Osteoblast (primary cell): ENCODE data around the gene AACS. TPM values are rescaled to one million over a fixed set of nuclear protein-coding genes. Genes with fewer than 3 reads are reported as not detected.
"Not testable (repeated sequence)": the region's sequence is repeated elsewhere in the genome, so short reads cannot be mapped to it uniquely, and the experiment has no call there.

Source experiments
- DNase-seq: peaks from one replicate; pipeline ENCODE4 v3.0.0; 2011; ENCODE audit warnings: low spot score, mixed read lengths; ENCODE audit not compliant: insufficient read length; ENCODE audit errors: missing footprints
- H2AFZ ChIP-seq: 2 replicates; pipeline ENCODE4 v1.6.0; 2011; ENCODE audit warnings: mild to moderate bottlenecking, low read length
- H3K27ac ChIP-seq: 2 replicates; pipeline ENCODE4 v1.5.1; 2011; ENCODE audit warnings: mild to moderate bottlenecking, low read depth, low read length, moderate library complexity
- H3K27me3 ChIP-seq: 2 replicates; pipeline ENCODE4 v1.6.0; 2012; ENCODE audit warnings: mild to moderate bottlenecking, control low read depth, inconsistent platforms, low read length, moderate library complexity; ENCODE audit not compliant: insufficient read depth
- H3K36me3 ChIP-seq: 2 replicates; pipeline ENCODE4 v1.5.1; 2011; ENCODE audit warnings: mild to moderate bottlenecking, low read length, control low read depth, moderate library complexity; ENCODE audit not compliant: insufficient read depth
- H3K4me1 ChIP-seq: 2 replicates; pipeline ENCODE4 v1.5.1; 2011; ENCODE audit warnings: mild to moderate bottlenecking, low read length, control low read depth, moderate library complexity; ENCODE audit not compliant: insufficient read depth
- H3K4me2 ChIP-seq: 2 replicates; pipeline ENCODE4 v1.6.0; 2011; ENCODE audit warnings: mild to moderate bottlenecking, low read length; ENCODE audit not compliant: insufficient read depth
- H3K4me3 ChIP-seq: fragments of 200-600 bp; sonication (generic); 3 replicates; pipeline ENCODE4 v1.5.1; 2012; ENCODE audit warnings: mild to moderate bottlenecking, low read length, inconsistent platforms; ENCODE audit not compliant: insufficient read depth
- H3K79me2 ChIP-seq: 2 replicates; pipeline ENCODE4 v1.6.0; 2012; ENCODE audit warnings: mild to moderate bottlenecking, low read length, control low read depth, inconsistent platforms; ENCODE audit not compliant: insufficient read depth
- H3K9me3 ChIP-seq: 2 replicates; pipeline ENCODE4 v1.5.1; 2011; ENCODE audit warnings: low read depth, low read length, control low read depth
- H4K20me1 ChIP-seq: 2 replicates; pipeline ENCODE4 v1.6.0; 2012; ENCODE audit warnings: mild to moderate bottlenecking, low read length, control low read depth; ENCODE audit not compliant: insufficient read depth
- total RNA-seq: library from RNA; depleted of rRNA; stranded (reverse); fragments of >200 nt; gene quantifications from 2 replicates; pipeline ENCODE4 v1.2.3, GENCODE V29; 2012
- TF ChIP-seq, protein P1 (sequence below): IDR thresholded peaks from 2 replicates; pipeline ENCODE4 v1.5.1; 2011; ENCODE audit warnings: mild to moderate bottlenecking, low read depth, low read length, moderate library complexity; ENCODE audit errors: extremely low read depth

The AACS gene
- total RNA-seq, 1 donor, result 26.4 TPM

DNA sequence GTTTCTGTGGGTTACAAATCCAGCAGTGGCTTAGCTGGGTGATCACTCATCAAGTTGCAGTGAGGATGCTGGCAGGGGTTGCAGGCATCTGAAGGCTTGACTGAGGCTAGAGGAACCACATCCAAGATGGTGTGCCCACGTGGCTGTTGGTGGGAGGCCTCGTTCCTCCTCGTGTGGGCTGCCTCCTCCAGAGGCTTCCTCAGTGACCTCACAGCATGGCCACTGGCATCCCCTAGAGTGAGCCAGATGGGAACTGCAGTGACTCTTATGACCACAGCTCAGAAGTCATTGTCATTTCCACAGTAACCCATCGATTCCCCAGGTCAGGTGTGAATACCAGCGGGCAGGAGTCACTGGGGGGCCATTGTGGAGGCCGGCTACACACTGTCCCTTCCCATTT is 17.8 kb downstream of the AACS start:
- Histone ChIP-seq H3K4me3 (no peak overlapping the region), H3K4me2 (no peak overlapping the region), H3K27ac (no peak overlapping the region), H3K27me3 (no peaks in the 10 kb centered on the region), H3K36me3 (peaks cover 17% of the 10 kb centered on the region), H3K9me3 (no peaks in the 10 kb centered on the region), H2AFZ (no peak overlapping the region), H3K79me2 (no peaks in the 10 kb centered on the region), H3K4me1 (no peaks in the 10 kb centered on the region), H4K20me1 (no peaks in the 10 kb centered on the region)
- no peak for DNase-seq
- TF ChIP-seq, protein P1, sequence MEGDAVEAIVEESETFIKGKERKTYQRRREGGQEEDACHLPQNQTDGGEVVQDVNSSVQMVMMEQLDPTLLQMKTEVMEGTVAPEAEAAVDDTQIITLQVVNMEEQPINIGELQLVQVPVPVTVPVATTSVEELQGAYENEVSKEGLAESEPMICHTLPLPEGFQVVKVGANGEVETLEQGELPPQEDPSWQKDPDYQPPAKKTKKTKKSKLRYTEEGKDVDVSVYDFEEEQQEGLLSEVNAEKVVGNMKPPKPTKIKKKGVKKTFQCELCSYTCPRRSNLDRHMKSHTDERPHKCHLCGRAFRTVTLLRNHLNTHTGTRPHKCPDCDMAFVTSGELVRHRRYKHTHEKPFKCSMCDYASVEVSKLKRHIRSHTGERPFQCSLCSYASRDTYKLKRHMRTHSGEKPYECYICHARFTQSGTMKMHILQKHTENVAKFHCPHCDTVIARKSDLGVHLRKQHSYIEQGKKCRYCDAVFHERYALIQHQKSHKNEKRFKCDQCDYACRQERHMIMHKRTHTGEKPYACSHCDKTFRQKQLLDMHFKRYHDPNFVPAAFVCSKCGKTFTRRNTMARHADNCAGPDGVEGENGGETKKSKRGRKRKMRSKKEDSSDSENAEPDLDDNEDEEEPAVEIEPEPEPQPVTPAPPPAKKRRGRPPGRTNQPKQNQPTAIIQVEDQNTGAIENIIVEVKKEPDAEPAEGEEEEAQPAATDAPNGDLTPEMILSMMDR, result no peak

DNA sequence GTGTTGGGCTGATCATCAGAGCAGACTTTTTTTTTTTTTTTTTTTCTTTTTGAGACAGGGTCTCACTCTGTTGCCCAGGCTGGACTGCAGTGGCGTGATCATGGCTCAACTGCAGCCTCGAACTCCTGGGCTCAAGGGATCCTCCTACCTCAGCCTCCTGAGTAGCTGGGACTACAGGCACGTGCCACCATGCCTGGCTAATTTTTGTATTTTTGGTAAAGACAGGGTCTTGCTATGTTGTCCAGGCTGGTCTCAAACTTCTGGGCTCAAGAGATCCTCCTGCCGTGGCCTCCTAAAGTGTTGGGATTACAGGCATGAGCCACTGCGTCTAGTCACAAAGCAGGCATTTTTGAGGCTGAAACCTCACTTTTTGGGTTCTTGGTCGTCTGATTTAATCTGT is 23.0 kb downstream of the AACS start:
- H4K20me1 ChIP-seq, H3K9me3 ChIP-seq, H3K27me3 ChIP-seq, H3K4me3 ChIP-seq, H2AFZ ChIP-seq, H3K79me2 ChIP-seq, H3K27ac ChIP-seq, DNase-seq, H3K4me2 ChIP-seq, H3K4me1 ChIP-seq: not testable (repeated sequence)
- peaks cover 20% of the 10 kb centered on the region for H3K36me3 ChIP-seq

DNA sequence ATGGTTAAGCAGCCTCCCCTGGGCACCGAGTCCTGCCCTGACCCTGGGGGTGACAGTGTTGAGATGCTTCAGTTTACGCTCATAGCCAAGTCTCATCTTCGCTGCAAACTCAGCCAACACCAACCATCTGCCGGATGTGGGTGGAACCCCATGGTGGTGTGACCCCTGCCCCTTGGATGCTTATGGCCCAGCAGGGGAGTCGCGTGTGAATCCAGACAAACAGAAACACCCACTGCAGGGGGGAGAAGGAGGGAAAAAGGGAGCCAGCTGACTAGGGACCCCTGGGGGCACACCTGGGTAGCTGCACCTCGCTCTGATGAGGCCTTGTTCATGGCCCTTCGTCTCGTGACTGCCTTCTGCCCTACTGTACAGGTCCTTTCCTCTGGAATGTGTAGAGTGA is 23.8 kb downstream of the AACS start:
- H3K79me2 ChIP-seq, result no peaks in the 10 kb centered on the region

DNA sequence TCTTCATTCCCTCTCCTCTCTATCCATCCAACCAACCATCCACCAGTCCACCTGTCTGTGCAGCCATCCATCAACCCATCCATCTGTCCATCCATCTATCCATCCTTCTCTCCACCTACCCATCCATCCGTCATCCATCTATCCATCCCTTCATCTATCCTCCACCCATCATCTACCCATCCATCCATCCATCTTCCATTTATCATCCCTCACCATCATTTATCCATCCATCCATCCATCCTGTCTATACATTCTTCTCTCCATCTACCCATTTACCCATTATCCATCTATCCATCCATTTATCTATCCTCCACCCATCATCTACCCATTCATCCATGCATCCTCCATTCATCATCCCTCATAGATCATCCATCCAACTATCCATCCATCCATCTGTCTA is 24.4 kb downstream of the AACS start:
- Histone ChIP-seq H3K4me3 (no peak overlapping the region), H3K9me3 (no peaks in the 10 kb centered on the region), H3K4me2 (no peak overlapping the region), H2AFZ (no peak overlapping the region), H3K36me3 (peaks cover 20% of the 10 kb centered on the region), H3K79me2 (no peaks in the 10 kb centered on the region), H4K20me1 (peaks cover 6% of the 10 kb centered on the region), H3K27ac (no peak overlapping the region), H3K4me1 (no peaks in the 10 kb centered on the region), H3K27me3 (no peaks in the 10 kb centered on the region)
- TF ChIP-seq, protein P1, result no peak
- DNase-seq, result no peak

More for the DNA sequence above, 23.8 kb downstream of the AACS start:
- Histone ChIP-seq H3K27ac (no peak overlapping the region), H2AFZ (no peak overlapping the region), H3K4me3 (no peak overlapping the region), H3K36me3 (peaks cover 20% of the 10 kb centered on the region), H3K4me2 (no peak overlapping the region), H3K9me3 (no peaks in the 10 kb centered on the region), H3K27me3 (no peaks in the 10 kb centered on the region), H4K20me1 (peaks cover 6% of the 10 kb centered on the region), H3K4me1 (no peaks in the 10 kb centered on the region)
- TF ChIP-seq, protein P1, result no peak
- no peak for DNase-seq
